Ovary (tissue), 9 donors: ENCODE results near the gene ADAMTS12. TPM values are rescaled to one million over a fixed set of nuclear protein-coding genes. Genes with fewer than 3 reads are reported as not detected.

Source experiments
- DNase-seq, 5 donors: peaks; one replicate each; pipeline ENCODE4 v3.0.0-alpha.2; 2019 to 2020
- H3K27ac ChIP-seq, 2 donors: fragments of 200-600 bp; one replicate each; pipeline versions ENCODE4 v1.5.1 to v1.8.0; 2019 to 2022
- H3K27me3 ChIP-seq: fragments of 200-600 bp; one replicate; pipeline ENCODE4 v1.8.0; 2022
- H3K36me3 ChIP-seq: fragments of 200-600 bp; sonication (generic); one replicate; pipeline ENCODE4 v1.5.1; 2019
- H3K4me1 ChIP-seq: one replicate; pipeline ENCODE4 v1.8.1; 2013; ENCODE audit warnings: mild to moderate bottlenecking, moderate library complexity; ENCODE audit not compliant: insufficient read depth
- H3K4me3 ChIP-seq: fragments of 200-600 bp; sonication (generic); one replicate; pipeline ENCODE4 v1.5.1; 2017
- H3K9me3 ChIP-seq, 2 donors: fragments of 200-600 bp in 1 of 2; sonication (generic) in 1 of 2; one replicate each; pipeline versions ENCODE4 v1.5.1 to v1.8.1; 2013 to 2019; ENCODE audit warnings: mild to moderate bottlenecking in 1 of 2, moderate library complexity in 1 of 2
- EP300 ChIP-seq: sonication (generic); formaldehyde crosslinking; IDR thresholded peaks from one replicate; pipeline ENCODE4 v1.6.1; 2017; ENCODE audit warnings: antibody characterized with exemption
- POLR2A ChIP-seq: fragments of 450-650 bp; IDR thresholded peaks from one replicate; pipeline ENCODE4 v1.6.1; 2017; ENCODE audit warnings: antibody characterized with exemption, mild to moderate bottlenecking, moderate library complexity
- WGBS, 3 donors: extraction: QIAGEN DNeasy Blood & Tissue Kit in 1 of 3; methylation state at CpG; one replicate each; pipeline versions ENCODE4 v1.1.5 to v1.1.7; 2013 to 2017; 5-methylcytosine and 5-hydroxymethylcytosine counted together
- intact Hi-C, 4 donors: fragments of 100-400 bp; cut with DNase I; formaldehyde crosslinking; loops; one replicate each; pipeline versions ENCODE4 v1.11.0 to v1.15.1; 2022 to 2023
- polyA plus RNA-seq, 2 donors: library from polyadenylated mRNA; stranded (reverse); fragments of 200-250 nt in 1 of 2; fragments of 350-450 nt in 1 of 2; fragmentation: Illumina TruSeq in 1 of 2; extraction: RNeasy Lipid Tissue Mini Kit (QIAGEN cat#74804) in 1 of 2; gene quantifications; one replicate each; pipeline ENCODE4 v1.2.3, GENCODE V29; 2013 to 2014
- total RNA-seq, 7 donors: library from RNA; depleted of rRNA in 2 of 7; stranded (reverse); fragments of >200 nt in 2 of 7; fragmentation: NEBNext Ultra II Directional in 3 of 7; extraction: Animal tissue kit (Norgen Biotek cat#: 25700) in 3 of 7; gene quantifications; one replicate each; pipeline versions ENCODE4 v1.1.0 to v1.2.4, GENCODE V29; 2016 to 2023
- TF ChIP-seq, protein P1 (sequence below), 3 donors: fragments of 450-650 bp in 2 of 3; fragments of 200-600 bp in 1 of 3; IDR thresholded peaks; one replicate each; pipeline versions ENCODE4 v1.5.1 to v1.8.0; 2016 to 2022; ENCODE audit warnings: antibody characterized with exemption in 3 of 3, mild to moderate bottlenecking in 1 of 3
- donor health status: DM: no; HTN: no; CAD: no; lungs with moderate emphysema.
- donor health status: DM: no; HTN: no; CAD: no.
- donor health status: Bipolar disorder and iron deficiency.
- donor health status: DM: yes; HTN: yes; CAD: no.
- donor health status: DM: no; HTN: no; CAD: no.
- donor health status: DM: yes; HTN: yes; CAD: no.

ADAMTS12 gene
- total and polyA plus RNA-seq, 9 donors, result 2.9 to 9.8 (median 5.5) TPM

DNA sequence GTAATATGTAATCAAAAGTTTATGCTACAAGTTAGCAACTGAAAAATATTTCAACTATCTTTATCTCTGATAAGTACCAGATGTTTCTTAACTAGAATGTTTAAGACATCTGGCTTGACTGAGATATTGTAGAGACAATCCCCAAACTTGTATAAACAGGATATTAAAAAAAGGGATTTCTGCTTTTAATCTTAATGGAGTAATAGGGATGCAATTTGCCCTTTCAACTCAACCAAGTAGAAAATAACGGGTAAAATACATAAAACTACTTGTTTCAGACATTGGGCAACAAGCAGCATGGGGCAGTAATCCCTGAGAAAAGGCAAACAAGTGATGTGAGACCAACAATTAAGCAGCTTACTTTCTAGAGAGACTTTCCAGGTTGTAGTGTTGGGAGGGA, 9.4 kb upstream of the ADAMTS12 start:
- TF ChIP-seq, protein P1, sequence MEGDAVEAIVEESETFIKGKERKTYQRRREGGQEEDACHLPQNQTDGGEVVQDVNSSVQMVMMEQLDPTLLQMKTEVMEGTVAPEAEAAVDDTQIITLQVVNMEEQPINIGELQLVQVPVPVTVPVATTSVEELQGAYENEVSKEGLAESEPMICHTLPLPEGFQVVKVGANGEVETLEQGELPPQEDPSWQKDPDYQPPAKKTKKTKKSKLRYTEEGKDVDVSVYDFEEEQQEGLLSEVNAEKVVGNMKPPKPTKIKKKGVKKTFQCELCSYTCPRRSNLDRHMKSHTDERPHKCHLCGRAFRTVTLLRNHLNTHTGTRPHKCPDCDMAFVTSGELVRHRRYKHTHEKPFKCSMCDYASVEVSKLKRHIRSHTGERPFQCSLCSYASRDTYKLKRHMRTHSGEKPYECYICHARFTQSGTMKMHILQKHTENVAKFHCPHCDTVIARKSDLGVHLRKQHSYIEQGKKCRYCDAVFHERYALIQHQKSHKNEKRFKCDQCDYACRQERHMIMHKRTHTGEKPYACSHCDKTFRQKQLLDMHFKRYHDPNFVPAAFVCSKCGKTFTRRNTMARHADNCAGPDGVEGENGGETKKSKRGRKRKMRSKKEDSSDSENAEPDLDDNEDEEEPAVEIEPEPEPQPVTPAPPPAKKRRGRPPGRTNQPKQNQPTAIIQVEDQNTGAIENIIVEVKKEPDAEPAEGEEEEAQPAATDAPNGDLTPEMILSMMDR (IDR thresholded peaks at IDR 0.05), result no peak
- TF ChIP-seq EP300 (no peak), POLR2A (no peak)
- 5 to 7% (median 7%) methylated on average over 1 of the region's 1 CpG for WGBS, 3 donors
- Histone ChIP-seq H3K4me1 (no peaks in the 10 kb centered on the region), H3K36me3 (no peaks in the 10 kb centered on the region), H3K27ac (no peak overlapping the region), H3K27me3 (no peaks in the 10 kb centered on the region), H3K4me3 (no peak overlapping the region), H3K9me3 (no peaks in the 10 kb centered on the region)
- DNase-seq, result no peak
- intact Hi-C loops, result no loop called here

DNA sequence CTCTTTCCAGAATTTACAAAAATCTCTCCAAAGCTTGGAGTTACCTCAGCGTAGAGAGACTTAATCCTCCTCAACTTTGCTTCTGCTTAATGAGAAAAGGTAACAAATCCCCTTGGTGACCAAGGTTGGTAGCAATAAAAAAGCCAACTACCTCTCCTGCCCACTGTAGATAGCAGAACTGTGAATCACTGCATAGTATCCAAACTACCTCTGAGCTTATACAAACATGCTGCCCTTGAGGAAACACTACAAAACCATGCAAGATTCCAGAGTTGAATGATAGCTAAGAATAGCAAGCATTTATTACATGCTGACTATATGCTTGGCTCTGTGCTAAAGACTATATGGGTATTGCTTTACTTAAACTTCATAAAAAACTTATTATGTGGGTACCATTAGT, 2.8 kb upstream of the ADAMTS12 start:
- 97 to 98% (median 98%) methylated on average over 1 of the region's 1 CpG for WGBS, 3 donors
- Histone ChIP-seq H3K4me3 (no peak overlapping the region), H3K27me3 (no peaks in the 10 kb centered on the region), H3K27ac (no peak overlapping the region), H3K9me3 (no peaks in the 10 kb centered on the region), H3K4me1 (peaks cover 8% of the 10 kb centered on the region), H3K36me3 (no peaks in the 10 kb centered on the region)
- intact Hi-C loops, result no loop called here
- TF ChIP-seq EP300, result no peak
- TF ChIP-seq POLR2A, result no peak
- TF ChIP-seq, protein P1 (IDR thresholded peaks at IDR 0.05), result no peak
- DNase-seq, result no peak

DNA sequence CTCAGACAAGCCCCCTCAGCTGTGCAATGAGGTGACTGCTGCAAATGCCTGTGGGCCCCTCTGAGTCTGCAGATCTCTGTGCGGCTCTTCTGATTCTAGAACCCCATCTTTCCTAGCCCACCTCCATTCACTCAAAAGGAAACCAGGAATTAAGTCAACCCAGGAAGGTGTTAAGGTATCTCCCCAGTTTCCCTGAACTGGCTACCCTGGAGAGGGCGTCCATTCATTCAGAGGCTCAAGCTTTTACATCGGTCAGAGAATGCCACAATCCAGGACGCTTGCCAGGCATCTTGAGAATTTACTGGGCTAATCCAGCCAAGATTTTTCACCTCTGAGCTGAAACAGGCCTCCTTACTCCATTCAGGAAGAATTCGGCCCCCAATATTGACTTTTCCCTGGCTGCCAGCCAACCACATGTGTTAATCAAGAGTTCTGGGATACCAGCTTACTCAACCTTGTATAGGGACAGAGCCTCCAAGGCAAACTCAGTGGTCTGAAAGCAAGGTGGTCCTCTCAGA, 889 bp upstream of the ADAMTS12 start:
- peaks cover 16% of the 10 kb centered on the region for H3K4me1 ChIP-seq
- H3K27ac ChIP-seq, result peak overlapping the region in 1 of 2 donors; percentile 27
- H3K4me3 ChIP-seq, result no peak overlapping the region
- TF ChIP-seq POLR2A (no peak), EP300 (no peak)
- TF ChIP-seq, protein P1 (IDR thresholded peaks at IDR 0.05), result no peak
- no peaks in the 10 kb centered on the region for H3K27me3 ChIP-seq
- H3K9me3 ChIP-seq, result no peaks in the 10 kb centered on the region
- 12 to 20% (median 12%) methylated on average over 5 of the region's 5 CpGs for WGBS, 3 donors
- intact Hi-C loops, result no loop called here
- no peaks in the 10 kb centered on the region for H3K36me3 ChIP-seq
- DNase-seq, result peak; percentile 22 to 70 (median 30)

DNA sequence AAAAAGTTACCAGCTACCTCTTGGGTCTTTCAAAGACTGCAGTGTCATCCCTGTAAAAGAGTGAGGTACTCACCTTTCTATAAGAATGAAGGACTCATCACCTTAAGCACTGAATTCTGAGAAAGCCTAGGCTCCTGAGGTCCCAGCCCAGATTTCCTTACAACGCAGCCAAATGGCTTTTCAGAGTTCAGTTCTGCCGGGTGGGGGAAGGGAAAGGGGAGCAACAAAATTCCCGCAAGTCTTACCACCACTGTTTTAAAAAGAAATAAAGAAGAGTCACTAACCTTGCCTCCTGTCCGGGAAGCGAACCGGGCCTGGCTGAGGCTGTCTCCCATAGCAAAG, 373 bp downstream of the ADAMTS12 start:
- H3K4me1 ChIP-seq, result peaks cover 16% of the 10 kb centered on the region
- H3K4me3 ChIP-seq, result peak overlapping the region; percentile 44
- no peak overlapping the region for H3K27ac ChIP-seq
- no peak for TF ChIP-seq POLR2A
- TF ChIP-seq EP300, result no peak
- TF ChIP-seq, protein P1 (IDR thresholded peaks at IDR 0.05), result no peak
- DNase-seq, result peak in 2 of 5 donors; percentile 21 to 29
- WGBS, 3 donors, result 1 to 3% (median 1%) methylated on average over 6 of the region's 6 CpGs
- intact Hi-C loops, result no loop called here
- no peaks in the 10 kb centered on the region for H3K9me3 ChIP-seq
- no peaks in the 10 kb centered on the region for H3K36me3 ChIP-seq
- H3K27me3 ChIP-seq, result no peaks in the 10 kb centered on the region
